NCI-H2107 treated with DMSO at 0.1 percent for 48 hours (cell line): ENCODE data around the gene SHCBP1.
"Not testable (repeated sequence)": the region's sequence is repeated elsewhere in the genome, so short reads cannot be mapped to it uniquely, and the experiment has no call there.

Experiments
- DNase-seq: peaks from one replicate; lab custom pipeline; 2025; ENCODE audit not compliant: unreplicated experiment; lab: John Stamatoyannopoulos, UW

Gene SHCBP1

DNA sequence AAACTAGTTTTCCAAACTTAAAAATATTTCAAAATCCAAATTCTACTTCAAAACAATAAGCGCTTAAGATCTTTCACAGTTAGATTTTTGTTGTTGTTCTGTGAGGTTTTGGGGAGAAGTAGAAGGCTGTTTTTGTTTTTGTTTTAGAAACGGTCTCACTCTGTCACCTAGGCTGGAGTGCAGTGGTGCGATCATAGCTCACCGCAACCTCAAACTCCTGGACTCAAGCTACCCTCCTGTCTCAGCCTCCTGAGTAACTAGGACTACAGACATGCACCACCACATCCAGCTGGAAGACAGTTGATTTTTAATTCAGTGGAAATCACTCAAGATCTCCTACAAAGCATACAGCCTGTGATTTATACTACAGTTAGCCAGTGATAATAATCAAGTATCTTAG is 2.7 kb downstream of the SHCBP1 start:
- DNase-seq, result no peak

DNA sequence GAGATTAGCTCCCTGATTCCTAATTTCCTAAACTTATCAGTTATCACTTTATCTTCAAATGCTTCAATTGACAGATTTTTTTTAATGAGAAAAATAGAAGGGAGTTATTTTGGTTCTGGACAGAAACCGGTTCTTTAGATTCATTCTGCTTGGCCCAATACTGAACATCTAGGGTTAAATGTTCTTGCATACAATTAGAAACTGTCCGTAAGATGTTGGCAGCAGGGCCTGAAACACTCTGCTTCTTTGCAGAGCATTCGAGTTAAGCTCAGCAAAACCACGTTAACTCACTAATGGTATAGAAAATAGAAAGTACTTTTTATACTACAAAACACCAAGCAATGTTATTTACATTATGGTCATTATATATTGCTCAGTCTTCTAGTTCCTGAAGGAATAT is 7.2 kb downstream of the SHCBP1 start:
- no peak for DNase-seq

DNA sequence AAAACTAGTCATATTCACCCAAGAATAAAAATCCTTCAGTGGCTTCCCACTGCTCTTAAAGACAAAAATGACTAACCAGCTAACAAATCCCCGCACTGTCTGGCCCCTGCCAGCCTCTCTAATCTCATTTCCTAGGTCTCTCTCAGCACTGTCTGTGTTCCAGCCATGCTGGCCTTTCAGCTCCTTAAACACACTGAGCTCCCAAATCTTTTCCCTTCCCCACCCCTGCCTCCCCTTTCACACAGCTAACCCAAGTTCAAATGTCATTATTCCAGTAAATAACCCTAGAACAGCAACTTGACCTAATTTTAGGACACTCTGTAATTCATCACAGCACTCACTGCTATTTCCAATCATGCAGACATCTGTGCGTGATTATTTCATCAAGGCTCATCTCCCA is 7.8 kb downstream of the SHCBP1 start:
- no peak for DNase-seq

DNA sequence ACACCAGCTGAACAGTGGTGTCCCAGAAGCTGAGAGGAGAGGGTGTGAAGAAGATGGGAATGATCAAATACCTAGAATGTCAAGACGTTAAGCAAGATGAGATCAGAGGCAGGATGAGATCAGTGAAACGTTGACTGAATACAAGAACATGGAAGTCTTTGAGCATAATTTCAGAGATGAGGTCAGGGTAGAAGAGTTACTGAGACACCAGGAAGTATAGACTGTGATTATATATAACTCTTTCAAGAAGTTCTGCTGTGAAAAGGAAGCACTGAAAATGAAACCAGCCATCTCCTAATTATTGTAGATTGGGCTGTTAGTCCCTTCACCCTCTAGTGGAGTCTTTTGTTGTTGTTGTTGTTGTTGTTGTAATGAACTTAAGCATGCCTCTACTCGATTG is 9.1 kb downstream of the SHCBP1 start:
- no peak for DNase-seq

DNA sequence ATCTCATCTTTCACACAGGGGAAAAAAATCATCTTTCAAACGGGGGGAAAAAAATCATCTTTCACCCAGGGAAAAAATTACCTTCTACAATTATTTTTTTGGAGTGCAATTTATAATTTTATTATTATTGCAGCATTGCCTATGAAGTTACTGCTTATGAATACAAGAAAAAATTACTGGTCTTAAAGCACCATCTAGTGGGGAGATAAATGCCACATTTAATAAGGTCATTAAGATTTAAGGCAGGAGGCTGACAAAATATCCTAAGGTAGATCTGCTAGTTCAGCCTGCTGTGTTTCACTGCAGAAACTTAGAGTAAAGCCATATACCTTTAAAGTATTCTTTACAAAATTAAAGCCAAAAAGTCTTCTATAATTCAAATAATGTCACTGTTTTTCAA is 13.7 kb downstream of the SHCBP1 start:
- DNase-seq, result peak; percentile 29

DNA sequence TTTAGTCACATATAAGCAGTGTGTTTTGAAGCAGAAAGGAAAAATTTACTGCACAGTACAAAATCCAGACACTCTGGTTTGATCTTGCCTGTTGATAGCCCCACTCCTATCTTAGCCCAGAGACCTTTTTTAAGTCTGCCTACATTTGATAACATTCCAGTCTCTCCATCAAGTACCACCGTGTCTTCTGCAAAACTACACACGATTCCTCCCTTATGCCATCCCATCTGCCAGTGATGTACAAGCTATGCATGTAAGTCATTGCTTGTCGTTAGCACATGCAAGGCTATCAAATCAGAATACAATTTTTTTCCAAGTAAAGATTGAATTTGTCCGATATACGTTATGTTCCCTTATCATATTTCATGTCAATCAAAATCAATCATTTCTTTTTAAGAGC is 14.9 kb downstream of the SHCBP1 start:
- DNase-seq, result no peak

DNA sequence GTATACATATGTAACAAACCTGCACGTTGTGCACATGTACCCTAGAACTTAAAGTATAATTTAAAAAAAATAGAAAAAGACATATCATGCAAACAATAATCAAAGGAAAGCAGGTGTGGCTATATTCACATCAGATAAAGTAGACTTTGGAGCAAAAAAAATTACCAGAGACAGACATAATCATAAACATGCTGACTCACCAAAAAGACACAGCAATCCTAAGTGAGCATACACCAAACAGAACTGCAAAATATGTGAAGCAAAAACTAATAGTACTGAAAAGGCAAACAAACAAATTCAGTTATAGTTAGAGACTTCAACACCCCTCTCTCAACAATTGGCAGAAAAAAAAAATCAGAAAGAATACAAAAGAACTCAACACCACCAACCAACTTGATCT is 29.9 kb downstream of the SHCBP1 start:
- no peak for DNase-seq

DNA sequence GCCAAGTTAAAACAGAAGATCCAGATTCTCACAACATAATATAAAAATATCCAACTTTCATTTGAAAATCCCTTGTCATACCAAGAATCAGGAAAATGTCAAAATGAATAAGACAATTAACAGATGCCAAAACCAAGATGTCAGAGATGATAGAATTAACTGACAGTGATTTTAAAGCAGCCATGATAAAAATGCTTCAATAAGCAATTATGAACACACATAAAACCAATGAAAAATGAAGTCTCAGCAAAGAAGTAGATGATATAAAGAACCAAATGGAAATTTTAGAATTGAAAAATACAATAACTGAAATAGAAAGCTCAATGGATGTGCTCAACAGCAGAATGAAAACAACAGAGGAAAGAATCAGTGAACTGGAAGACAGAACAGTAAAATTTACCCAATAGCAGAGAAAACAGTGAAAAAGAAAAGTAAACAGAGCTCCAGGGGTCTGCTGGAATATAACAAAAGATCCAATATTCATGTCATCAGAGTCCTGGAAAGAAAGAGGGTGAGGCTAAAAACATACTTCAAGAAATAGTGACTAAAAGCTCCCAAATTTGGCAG is 35.1 kb downstream of the SHCBP1 start:
- no peak for DNase-seq

DNA sequence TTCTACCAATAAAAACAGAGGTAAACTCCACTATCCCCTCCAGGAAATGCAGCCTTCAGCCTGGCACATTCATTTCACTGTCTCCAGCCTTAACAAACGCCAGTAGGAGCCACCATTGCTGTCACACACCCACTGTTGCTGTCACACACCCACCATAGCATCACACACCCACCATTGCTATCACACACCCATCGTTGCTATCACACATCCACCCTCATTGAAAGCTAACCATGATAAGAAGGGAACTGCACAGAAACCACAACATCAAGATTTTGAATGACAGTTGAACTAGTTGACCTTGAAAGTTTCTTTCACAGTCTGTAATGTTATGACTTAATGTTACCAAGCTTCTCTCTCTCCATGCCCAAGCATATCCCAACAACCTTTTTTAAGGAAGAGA is 38.1 kb downstream of the SHCBP1 start:
- DNase-seq, result no peak

DNA sequence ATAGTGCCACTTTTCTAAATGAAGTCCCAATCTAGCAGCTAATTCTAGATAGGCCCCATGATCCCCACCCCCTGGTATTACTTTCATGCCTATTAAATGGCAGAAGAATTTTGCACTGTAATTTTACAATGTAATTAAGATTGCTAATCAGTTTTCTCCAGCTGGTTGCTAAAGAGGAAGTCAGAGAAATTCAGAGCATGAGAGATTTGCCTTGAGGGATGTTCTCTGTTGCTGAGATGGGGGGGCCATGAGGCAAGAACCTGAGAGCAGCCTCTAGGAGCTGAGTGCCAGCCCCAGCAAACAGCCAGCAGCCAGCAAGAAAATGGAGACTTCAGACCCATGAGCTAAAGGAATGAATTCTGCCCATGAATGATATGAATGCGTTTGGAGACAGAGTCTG is 38.9 kb downstream of the SHCBP1 start:
- DNase-seq, result no peak

DNA sequence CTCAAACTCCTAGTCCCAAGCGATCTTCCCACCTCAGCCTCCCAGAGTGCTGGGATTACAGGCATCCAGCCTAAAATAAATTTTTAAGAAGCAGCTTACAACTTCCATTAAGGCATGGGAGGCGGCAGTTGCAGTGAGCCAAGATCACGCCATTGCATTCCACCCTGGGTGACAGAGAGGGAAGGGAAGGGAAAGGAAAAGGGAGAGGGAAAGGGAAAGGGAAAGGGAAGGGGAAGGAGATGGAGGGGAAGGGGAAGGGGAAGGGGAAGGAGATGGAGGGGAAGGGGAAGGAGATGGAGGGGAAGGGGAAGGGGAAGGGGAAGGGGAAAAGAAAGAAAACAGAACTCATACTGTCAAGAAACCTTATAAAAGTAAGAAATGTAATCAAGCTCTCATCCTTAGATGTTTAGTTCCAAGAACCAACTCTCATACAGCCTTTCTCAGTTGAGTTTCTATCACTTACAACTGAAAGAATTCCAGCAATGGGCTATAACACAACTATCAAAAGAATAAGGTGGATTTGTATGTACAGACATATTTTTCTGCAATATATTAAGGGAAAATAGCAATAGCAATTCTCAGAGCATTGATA is 43.1 kb downstream of the SHCBP1 start:
- DNase-seq, result no peak

DNA sequence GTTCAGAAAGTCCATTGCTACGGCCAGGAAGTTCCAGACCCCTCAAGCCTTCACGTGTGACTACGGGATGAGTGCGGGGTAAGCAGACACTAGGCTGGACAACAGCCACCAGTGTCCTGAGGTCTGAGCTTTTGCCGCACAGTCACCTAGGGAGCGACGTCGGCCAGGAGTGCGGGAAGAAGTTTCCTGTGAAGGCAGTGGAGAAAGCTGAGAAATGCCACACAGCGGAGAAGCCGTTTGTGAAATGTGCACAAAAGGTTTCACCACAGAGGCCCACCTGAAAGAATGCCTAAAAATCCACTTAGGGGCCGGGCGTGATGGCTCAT is 47.4 kb downstream of the SHCBP1 start:
- DNase-seq, result no peak

DNA sequence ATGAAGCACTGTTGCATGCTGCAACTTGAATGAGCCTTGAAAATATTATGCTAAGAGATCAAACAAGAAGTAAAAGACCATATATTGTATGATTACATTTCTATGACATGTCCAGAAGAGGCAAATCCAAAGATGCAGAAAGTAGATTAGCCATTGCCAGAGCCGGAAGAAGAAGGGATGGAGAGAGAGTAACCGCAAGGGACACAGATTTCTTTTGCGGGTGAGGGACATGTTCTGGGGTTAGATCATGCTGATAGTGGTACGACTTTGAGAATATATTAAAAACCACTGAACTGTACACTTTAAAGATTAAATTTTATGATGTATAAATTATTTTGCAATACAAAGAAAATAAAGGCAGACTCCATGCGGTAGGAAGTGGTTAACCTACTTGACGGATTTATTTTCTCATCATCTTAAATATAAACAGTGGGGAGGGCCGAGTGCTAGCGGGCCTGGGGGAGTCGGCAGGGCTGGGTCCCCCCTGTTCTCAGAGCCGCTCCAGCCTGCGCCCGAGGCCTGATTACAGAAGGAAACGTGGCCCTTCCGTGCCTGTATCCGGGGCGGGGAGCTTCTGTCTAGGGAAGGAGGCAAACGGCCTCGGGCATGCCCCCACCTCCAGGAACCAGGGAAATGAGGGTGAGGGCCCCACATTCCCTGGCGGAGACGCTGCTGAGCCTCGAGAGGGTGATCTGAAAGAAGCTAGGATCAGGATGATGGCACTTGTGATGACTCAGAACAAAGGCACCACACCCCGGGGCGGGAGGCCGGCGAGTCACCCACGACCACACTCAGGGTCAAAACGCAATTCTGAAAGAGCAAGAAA is 48.0 kb downstream of the SHCBP1 start:
- no peak for DNase-seq

DNA sequence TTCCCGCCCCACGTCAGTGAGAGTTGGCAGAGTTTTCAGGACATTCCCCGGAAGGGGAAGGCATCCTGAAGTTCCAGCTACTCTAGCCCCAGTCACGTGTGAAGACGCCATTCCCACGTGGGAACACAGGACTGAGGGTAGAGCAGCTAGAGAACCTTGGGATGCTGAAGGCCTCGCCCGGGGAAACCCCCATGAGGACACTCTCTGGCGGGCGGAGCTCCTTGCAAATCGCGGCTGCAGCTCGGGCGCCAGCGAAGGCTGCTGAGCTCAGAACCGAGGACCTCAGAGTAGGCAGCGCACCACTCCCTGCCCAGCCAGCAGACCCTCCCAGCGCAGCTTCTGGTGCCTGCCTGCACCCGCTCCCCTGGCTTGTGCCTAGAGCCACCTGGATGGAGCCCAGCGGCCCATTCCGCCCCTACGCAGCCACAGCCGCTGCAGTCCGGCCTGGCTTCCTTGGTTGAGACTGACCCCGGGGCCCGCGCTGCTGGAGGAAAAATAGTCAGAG is 51.9 kb downstream of the SHCBP1 start:
- no peak for DNase-seq

DNA sequence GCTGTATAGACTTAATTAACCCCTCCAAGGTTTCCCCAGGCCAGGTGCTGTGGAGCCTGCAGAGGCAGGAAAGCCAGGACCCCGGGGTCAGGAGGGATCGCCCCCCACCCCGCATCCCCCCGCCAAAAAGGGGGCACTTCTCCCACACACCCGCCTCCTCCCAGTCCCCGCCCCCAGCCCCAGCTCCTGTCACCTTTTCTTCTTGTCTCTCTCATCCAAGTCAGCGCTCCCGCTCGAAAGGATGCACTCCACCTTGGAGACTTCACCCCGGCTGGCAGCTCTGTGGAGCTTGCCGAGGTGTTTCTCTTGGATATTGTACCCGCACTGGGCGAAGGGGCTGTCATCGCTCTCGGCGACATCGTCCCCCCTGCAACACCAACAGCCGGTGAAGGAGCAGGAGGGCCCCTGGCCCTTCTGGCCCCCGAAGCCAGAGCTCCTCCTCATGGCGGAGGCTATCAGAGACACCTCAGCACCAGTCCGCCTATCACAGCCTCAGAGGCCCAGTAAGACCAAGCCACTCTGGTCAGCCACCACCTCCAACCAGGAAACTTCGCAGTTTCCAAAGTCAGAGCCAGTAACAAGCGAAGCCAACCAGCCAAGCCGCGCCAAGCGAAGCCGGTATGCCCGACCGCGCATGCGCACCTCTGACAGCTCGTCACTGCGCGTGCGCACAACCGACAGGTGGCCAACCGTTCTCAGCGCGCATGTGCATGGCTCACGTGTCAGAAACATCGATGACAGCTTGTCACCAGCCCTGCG is 52.5 kb downstream of the SHCBP1 start:
- no peak for DNase-seq

DNA sequence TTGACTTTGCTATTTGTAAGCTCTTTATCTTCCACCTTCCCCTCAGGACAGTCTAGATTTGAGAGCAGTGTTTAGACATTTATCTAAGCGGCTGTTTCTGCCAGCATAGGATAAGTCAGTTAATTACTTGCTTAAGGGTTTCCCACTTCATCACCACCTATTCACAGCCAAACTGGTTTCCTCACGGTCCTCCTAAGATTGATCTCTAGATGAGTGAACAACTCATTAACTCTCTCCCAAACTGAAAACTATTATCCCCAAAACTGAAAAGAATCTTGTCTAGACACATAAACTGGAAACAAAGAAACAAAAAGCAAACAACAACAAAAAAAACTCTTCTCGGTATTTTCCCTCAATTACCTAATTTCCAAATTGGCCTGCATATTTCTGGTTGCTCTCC is 58.2 kb downstream of the SHCBP1 start:
- no peak for DNase-seq

DNA sequence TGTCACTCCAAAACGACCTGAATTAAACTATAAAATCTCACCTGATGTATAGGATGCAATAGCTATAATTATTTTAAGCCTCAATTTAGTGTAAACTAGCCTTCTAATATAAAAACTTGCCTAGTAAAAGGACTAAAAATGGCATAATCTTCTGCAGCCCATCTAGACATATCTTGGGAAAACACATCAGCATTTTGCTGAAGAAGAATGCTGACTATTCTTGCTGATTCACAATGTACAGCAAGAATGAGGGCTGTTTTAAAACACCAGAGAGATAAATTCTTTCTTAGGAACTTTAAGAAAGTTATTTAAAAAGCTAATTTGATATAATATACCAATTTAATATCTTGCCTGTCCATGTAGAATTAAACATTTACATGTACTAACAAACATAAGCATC is 63.2 kb downstream of the SHCBP1 start:
- DNase-seq, result no peak

DNA sequence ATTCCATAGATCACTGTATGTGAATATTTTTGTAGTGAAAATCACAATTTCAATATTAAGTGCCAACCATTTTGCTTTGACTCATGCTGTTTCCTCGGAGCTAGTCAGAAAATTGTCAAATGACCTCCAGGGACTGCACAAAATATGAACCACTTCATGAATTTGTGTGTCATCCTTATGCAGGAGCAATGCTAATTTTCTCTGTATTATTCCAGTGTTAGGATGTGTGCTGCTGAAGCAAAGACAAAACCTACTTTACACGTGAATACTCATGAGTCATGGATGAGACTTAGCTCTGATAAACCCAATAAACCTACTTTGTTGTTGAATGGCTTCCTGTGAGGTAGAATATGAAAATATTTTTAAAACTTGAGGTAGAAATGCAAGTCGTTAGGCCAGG is 65.2 kb downstream of the SHCBP1 start:
- DNase-seq, result no peak

DNA sequence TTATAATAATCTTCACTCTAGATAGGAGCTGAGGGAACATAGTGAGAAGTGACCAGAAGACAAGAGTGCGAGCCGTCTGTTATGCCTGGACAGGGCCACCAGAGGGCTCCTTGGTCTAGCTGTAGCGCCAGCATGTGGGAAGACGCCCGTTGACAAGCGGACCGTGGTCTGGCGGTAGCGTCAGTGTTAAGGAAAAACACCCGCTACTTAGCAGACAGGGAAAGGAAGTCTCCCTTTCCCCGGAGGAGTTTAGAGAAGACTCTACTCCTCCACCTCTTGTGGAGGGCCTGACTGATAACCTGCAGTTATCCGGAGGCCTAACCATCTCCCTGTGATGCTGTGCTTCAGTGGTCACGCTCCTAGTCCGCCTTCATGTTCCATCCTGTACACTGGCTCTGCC is 66.7 kb downstream of the SHCBP1 start:
- not testable (repeated sequence) for DNase-seq

DNA sequence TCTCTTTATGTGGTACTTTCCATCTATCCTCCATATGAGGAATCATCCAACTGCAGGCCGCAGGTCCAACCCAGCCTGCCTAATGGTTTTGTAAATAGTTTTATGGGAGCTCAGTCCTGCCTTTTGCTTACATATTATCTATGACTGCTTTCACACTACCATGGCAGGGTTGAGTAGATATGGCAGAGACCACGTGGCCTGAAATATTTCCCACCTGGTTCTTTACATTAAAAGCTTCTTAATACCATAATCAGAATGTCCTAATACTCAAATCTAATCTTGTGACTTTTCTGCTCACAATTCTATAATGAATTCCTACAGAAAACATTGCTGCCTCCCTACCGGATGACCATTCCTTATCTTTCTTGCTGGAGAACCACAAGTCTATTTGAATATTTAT is 71.7 kb downstream of the SHCBP1 start:
- DNase-seq, result no peak
